Measurements from ENCODE around the gene COQ7.

The COQ7 gene

DNA sequence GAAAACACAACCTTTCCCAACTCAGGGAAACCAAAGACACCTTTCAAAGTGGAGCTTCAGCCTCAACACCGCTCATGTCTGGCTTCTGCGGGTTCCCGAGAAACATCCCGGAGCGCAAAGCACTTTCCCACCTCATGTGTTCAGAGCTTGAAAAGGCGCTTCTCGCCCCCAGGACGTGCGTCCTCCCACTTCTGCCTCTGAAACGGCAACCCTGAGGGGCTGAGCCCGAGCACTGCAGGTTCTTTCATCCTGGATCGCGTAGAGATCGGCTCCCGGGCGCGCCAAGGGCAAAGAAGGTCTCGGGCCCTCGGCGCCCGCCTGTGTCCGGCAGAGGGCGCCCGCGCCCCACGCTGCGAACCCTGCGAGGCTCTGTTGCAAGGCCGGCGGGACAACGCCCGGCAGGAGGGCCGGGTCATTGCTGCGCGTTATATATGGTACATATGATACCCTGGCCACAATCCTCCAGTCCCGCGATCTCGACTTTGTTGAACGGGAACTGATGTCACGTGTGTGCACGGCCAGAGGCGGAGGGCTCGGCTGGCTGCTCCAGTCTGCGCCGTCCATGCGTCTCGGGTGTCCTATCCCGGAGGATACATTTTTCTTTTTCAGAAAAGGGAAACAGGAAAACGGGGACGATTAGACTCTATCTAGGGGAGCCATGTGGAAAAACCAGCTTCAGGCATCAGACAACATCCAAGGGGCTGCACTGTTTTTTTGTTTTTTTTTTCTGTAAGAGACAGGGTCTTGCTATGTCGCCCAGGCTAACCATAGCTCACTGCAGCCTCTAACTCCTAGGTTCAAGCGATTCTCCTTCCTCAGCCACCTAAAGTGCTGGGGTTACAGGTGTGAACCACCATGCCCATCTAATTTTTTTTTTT lies 19.1 kb downstream of the COQ7 start:
- peak; percentile 97 for DNase-seq

DNA sequence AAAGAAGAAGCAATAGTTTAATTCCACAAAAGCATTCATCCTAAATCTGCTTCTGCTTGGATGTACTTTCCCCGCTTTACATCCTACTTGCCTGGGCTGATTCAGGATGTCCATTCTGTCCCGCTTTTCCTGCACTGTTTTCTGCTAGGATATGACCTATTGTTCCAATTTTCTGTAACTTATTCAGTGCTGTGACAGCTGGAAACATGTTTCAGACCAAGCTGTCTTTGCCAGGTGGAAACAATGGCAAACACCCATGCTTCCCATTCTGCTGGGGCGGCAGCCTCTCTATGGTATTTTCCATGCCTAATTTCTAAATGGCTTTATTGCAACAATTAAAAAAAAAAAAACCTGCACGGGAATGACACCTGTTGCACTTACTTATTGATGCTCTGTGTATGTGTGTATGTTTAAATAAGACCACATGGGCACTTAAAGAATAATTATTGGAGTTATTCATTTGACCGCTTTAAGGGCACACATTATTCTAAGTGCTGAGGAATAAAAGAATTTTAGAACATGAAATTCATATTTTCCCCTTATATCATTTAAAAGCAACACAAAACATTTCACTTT lies 21.0 kb downstream of the COQ7 start:
- peak; percentile 44 for DNase-seq

DNA sequence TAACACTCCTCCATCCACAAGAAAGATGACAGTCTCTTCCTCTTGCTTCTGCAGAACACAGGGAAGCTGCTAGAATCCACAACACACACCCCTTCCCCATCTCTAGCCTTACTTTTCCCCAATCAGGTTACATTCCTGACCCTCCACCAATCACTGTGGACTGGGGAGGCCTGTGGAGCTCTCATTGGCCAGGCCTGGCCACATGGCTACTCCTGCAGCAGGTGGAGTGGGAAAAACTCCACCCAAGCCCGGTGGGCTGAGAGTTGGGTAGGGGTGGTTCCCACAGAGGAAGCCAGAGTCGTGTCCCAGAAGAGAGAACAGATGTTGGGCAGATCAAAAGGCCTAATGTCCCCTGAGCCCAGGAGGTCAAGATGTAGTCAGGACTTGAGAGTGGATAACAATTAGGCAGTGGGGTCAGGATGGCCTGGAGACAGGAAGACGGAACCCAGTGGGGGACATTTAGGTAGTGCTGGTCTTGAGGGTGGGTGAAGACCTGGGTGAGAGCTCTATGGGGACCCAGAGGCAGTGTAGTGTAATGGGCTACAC lies 22.1 kb downstream of the COQ7 start:
- DNase-seq, result no peak

DNA sequence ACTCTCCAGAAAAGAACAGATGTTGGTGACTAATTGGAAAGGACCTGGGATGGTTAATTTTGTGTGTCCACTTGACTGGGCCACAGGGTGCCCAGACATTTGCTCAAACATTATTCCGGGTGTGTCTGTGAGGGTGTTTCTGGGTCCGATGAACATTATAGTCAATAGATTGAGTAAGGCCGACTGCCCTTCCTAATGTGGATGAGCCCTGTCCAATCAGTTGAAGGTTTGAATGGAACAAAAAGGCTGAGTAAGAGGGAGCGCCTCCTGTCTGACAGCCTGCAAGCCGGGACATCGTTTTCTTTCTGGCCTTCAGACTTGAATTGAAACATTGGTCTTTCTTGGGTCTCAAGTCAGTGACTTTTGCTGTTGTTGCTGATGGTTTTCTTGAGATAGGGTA lies 23.5 kb downstream of the COQ7 start:
- DNase-seq, result peak; percentile 33

DNA sequence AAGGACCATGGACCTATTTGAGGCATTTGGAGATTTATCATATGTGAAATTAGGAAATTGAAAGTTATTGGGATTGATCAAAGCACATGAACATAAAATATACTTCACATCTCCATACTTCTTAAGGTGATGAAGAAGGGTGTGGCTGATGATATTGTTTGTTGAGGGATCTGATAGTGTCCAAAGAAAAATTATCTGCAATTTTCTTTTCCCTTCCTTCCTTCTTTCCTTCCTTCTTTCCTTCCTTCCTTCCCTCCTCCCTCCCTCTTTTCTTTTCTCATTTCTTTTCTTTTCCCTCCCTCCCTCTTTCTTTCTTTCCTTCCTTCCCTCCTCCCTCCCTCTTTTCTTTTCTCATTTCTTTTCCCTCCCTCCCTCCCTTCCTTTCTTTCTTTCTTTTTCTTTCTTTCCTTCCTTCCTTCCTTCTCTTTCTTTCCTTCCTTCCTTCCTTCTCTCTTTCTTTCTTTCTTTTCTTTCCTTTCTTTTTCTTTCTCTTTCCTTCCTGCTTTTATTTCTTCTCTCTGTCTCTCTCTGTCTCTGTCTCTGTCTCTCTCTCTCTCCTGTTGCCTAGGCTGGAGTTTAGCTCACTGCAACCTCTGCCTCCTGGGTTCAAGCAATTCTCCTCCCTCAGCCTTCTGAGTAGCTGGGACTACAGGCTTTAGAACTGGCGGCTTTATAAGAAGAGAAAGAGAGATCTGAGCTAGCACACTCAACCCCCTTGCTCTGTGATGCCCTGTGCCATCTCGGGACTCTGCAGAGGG lies 25.4 kb downstream of the COQ7 start:
- no peak for DNase-seq

DNA sequence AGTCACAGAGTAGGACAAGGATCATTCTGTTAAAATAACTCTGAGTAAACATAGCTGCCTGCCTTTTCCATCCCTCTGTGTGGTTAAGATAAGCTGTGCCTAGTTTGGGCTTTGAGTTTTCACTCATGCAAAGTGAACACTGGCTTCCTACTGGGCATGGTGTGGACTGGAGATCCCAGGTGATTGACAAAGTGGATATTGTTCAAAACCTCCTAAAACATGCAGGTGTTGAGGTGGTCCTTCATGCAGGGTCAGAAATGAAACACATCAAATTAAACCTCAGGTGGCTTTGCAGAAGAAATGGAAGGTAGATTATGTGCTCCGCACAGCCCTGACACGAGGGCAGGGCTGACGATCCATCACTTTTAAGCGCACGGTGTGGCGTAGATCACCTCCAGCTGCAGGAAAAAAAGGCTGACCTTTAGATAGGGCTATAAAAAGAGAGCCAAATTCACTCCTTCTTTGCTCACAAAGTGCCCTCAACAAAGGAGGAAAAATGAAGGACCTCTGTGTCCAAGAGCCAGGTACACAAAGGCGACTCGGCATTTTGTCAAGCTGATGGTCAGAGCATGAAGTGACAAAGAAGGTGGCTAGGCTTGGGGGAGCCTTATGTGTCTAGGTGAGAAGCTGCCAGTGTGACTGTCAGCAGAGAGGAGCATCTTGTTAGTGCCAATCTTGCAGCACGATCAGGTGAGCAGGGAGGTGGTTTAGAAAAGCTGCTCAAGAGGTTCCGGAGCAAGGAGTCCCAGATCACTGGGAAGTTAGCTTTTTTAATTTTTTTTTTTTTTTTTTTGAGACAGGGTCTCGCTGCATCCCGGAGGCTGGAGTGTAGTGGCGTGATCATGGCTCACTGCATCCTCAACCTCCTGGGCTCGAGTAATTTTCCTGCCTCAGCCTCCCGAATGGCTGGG lies 26.5 kb downstream of the COQ7 start:
- DNase-seq, result no peak

DNA sequence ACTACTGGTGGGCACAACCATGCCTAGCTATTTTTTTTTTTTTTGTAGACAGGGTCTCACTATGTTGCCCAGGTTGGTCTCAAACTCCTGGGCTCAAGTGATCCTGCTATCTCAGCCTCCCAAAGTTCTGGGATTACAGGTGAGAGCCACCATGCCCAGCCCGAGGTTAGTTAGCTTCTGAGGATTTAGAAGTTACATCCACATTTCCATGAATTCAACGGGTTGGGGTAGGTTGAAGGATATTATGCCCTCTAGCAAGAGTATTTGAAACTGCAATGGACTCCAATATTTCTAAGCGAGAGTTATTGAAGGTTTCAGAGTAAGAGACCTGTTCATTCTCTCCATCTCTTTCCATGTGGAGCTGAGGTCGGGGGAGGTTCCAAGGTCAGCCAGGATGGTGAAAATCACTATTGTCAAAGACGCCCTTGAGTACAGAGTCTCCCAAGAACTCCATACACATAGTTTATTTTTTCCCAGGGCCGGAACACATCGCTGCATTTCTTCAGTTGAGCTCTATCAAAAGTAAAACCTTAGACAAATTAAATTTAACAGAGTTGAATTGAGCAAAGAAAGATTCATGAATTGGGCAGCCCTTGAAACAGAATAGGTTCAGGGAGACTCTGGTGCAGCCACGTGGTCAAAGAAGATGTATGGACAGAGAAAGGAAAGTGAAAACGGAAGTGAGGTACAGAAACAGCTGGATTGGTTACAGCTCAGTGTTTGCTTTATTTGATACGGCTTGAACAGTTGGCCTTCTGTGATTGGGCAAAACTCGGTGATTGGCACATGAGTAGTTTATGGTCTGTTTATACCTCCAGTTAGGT lies 27.3 kb downstream of the COQ7 start:
- DNase-seq, result peak; percentile 34

DNA sequence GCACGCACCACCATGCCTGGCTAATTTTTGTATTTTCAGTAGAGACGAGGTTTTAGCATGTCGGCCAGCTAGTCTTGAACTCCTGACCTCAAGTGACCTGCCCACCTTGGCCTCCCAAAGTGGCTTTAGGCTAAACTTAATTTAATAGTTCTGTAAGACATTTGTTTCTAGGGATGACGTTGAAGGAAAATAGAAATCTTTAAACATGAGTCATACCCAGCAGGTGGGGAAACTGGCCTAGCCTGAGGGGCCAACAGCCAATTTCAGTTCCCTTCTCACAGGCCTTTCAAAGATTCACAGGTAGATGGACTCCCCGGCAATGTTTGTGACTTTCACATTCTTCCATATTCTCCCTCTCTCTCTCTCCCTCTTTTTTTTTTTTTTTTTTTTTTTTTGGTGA lies 28.2 kb downstream of the COQ7 start:
- peak; percentile 41 for DNase-seq

DNA sequence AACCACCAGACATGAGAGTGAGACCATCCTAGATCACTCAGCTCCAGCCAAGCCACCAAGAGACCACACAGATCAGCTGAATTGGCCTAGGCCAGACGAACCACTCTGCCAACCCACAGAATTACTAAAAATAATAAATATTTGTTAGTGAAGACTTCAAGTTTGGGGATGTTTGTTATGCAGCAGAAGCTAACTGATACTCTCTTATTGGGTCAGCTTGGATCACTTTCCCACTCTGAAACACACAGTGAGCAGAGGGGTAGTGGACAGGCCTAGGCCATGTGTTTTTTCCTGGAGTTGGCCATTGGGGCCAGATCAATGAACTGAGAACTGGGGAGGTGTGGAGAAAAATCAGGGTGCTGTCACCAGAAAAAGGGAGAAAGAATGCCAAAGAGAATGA lies 30.8 kb downstream of the COQ7 start:
- no peak for DNase-seq

DNA sequence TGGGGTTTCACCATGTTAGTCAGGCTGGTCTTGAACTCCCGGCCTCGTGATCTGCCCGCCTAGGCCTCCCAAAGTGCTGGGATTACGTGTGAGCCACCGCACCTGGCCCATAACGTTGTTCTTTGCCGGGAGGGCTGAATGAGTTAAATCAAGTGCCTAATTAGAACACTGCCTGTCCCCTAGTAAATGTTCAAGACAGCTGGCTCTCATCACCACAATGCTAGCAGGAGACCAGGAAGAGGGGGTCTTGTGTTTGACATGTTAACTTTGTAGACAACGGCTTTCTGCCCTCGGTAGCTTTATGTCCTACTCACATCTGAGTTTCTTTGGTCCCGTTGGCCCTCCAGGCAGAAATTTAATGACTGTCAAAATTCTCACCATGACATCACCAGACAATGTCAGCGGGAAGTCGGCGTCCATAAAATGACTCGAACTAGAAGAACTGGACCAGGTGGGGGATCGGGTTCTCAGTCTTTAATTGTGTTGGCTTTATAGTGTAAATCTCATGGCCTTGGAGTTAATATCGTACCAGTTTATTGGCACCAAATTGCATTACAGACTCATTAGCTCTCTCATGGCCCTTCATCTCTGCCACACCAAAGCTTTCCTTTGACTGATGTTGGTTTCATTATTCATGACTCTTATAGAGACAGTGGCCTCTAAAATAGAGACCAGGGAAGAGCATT lies 34.9 kb downstream of the COQ7 start:
- DNase-seq, result peak; percentile 98

DNA sequence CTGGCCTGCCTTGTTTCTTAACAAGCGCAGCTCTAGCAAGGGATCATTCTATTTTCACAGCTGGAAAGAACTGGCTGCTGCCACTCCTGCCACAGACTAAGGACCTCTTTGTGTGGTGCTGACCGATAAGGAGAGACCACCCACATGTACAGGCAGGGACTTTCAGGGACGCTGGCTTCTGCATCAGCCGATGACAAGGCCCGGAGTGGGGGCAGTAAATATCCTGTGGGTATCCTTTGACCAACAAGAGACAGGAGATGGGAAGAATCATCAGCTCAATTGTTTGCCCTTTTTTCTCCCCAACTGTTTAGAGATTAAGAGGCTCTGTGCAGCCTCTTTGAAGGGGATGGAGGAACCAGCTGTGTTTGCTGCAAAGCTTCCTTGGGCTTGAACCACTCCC lies 37.2 kb downstream of the COQ7 start:
- no peak for DNase-seq

DNA sequence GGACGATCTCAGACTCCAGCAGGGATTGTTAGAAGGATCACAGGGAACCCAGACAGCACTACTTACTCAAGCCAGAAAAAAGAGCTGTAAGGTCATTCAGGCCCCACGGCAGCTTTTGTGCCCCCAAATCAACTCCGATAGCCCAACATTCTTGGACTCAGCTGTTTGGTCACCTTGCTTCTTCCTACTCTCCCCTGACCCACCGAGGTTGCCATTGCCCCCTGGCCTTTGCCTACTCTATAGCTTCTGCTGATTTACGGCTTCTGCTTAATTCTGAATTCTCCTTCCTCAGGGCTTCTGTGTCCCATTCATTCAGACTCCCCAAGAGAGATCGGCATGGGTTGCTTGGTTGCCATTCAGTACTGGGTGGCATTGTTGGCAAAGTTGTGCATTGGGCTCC lies 37.7 kb downstream of the COQ7 start:
- no peak for DNase-seq

DNA sequence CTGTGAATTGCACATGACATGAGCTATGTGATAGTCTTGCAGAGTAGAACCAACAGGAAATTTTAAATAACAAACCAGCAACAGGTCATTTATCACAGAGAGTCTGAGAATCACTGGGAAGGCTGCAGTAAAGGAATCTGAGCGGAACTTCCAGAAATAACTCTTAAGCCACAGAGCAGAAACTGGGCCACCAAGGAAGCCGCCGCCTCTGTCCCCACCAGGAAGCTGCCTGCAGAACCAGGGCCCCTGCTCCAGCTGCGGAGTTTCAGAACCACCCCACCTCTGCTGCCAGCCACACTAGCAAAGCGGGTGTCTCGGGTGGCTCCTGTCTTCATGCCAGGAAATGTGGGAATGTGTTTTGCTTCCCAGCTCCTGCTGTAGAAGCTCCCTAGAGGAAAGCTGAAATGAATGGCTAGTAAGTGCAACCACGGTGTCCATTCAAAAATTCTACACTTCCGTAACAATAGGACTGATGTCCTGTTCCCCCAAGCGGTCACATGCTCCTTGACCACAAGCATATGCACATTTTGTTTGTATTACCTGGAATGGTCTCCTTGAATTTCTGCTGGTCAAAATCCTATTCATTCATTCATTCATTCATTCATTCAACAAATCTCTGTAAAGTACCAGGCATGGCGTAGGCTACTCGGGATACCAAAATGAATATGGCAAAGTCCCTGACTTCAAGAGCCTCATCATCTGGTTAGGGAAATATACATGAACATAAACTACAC lies 38.6 kb downstream of the COQ7 start:
- no peak for DNase-seq

DNA sequence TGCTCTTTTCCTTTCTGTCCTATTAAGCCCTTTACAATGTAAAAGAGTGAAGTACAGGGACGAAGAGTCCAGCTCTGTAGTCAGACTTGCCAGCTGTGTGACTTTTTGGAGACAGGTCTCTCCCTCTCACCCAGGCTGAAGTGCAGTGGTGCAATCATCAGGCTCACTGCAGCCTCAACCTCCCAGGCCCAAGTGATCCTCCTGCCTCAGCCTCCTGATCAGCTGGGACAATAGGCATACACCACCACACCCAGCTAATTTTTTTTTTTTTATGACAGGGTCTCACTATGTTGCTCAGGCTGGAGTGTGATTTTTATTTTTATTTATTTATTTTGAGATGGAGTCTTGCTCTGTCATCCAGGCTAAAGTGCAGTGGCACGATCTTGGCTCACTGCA lies 39.2 kb downstream of the COQ7 start:
- DNase-seq, result no peak

DNA sequence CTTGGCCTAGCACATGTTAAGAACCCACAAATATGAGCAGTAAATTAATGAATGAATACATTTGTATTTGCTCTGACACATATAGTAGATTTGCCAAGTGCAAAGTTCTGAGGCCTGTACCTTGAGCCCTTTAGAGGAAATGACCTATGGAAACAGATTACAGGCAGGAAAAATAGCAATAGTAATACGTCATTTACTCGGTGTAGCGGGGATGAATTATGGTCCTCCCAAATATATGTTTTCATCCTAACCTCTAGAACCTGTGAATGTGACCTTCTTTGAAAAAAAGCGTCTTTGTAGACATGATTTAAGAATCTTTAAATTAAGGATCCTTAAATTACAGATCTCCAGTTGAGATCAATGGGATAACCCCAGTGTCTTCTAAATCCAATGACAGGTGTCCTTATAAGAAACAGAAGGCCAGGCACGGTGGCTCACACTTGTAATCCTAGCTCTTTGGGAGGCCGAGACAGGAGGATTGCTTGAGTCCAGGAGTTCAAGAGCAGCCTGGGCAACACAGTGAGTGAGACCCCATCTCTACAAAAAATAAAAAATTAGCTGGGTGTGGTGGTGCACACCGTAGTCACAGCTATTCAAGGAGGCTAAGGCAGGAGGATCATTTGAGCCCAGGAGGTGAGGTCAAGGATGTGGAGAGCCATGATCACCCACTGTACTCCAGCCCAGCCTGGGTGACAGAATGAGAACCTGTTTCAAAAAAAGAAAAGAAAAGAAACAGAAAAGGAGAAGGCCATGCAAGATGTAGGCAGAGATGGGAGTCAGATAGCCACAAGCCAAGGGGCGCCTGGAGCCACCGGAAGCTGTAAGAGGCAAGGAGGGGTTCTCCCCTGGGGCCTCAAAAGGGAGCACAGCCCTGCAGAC lies 41.2 kb downstream of the COQ7 start:
- no peak for DNase-seq

DNA sequence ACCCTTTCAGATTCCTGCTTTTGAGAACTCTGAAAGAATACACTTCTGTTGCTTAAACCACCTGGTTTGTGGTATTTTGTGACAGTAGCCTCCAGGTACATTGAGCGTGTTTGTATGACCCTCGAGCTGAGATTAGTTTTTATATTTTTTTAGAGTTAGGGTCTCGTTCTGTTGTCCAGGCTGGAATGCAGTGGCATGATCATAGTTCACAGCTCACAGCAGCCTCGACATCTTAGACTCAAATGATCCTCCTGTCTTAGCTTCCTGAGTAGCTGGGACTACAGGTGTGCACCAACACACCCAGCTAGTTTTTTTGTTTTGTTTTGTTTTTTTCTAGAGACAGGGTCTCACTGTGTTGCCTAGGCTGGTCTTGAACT lies 41.9 kb downstream of the COQ7 start:
- no peak for DNase-seq

DNA sequence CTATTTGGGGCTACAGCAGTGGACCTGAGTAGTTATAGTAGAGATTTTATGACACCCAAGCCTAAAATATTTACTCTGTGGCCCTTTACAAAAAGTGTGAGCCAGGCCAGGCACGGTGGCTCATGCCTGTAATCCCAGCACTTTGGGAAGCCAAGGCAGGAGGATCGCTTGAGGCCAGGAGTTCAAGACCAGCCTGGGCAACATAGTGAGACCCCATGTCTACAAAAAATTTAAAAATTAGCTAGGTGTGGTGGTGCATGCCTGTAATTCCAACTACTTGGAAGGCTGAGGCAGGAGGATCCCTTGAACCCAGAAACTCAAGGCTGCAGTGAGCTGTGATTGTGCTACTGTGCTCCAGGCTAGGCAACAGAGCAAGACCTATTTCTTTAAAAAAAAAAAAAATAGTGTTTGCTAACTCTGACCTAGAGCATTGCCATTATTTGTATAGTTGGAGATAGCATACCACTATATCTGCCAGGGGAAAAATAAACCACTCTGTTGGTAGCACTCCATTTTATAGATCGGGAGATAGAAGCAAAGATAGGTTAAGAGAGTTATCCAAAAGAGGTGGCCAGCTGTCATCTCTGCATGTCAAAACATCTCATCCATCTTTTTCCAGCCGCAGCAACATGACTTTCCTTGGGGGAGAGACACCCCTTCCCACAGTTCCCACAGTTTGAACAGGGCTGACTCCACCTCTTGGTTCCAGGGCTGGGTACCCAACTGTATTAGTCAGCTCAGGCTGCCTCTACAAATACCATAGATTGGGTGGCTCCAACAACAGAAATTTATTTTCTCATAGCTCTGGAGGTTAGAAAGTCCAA lies 43.3 kb downstream of the COQ7 start:
- no peak for DNase-seq

DNA sequence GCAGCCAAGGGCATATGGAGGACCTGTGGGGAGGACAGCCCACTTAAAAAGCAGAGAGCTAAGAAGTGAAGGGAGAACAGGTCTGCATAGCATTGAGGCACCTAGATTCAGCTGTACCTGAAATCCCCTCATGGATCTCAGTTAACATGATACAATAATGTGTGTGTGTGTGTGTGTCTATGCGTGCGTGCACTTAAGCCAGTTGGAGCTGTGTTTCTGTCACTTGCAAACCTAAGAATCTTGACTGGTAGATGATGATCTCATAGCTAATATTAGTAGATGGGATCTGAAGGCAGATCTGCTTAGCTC lies 44.6 kb downstream of the COQ7 start:
- peak; percentile 48 for DNase-seq

All from NCI-H69 (cell line).